IMR-90 (cell line): ENCODE measurements around the gene DAPK1. TPM values are rescaled to one million over a fixed set of nuclear protein-coding genes. Genes with fewer than 3 reads are reported as not detected.
A peak's percentile ranks its signal among the peaks of the same experiment; 100 is the strongest.

Source experiments
- ATAC-seq: fragments of 200-7000 bp; cut with Tn5 transposase; 2 replicates; pipeline ENCODE4 v1.9.1; 2020; ENCODE audit warnings: low read depth, mild to moderate bottlenecking, moderate library complexity
- BruUV-seq: library from RNA; stranded (reverse); fragments of 400-500 nt; replicated peaks from 2 replicates; lab custom pipeline; 2021; lab: Mats Ljungman, UMichigan
- CTCF ChIA-PET: fragments of 300-600 bp; formaldehyde crosslinking; extraction: SDS; loops from one replicate; lab custom pipeline; 2021; ENCODE audit warnings: antibody characterized with exemption; lab: Yijun Ruan, JAX
- POLR2A ChIA-PET: fragments of 300-600 bp; sonication (Branson Sonifier 250); formaldehyde crosslinking; loops from one replicate; lab custom pipeline; 2022; ENCODE audit warnings: antibody characterized with exemption; ENCODE audit not compliant: unreplicated experiment; lab: Charles Lee
- DNase-seq: peaks from one replicate; pipeline ENCODE4 v3.0.0; 2013
- H2AFZ ChIP-seq: replicated peaks from 2 replicates; pipeline ENCODE3; 2013; ENCODE audit warnings: low read length, mild to moderate bottlenecking; ENCODE audit not compliant: poor library complexity
- H2AK5ac ChIP-seq: 2 replicates; pipeline ENCODE4 v1.6.1; 2013; ENCODE audit warnings: low read depth, low read length, inconsistent platforms
- H2AK9ac ChIP-seq: replicated peaks from 2 replicates; pipeline ENCODE3; 2013; ENCODE audit warnings: mild to moderate bottlenecking, low read depth, low read length, moderate library complexity; ENCODE audit not compliant: poor library complexity
- H2BK120ac ChIP-seq: 2 replicates; pipeline ENCODE4 v1.6.1; 2013; ENCODE audit warnings: low read depth, low read length, inconsistent platforms
- H2BK15ac ChIP-seq: 3 replicates; pipeline ENCODE4 v1.6.1; 2013; ENCODE audit warnings: low read depth, low read length, inconsistent platforms
- H2BK20ac ChIP-seq: 2 replicates; pipeline ENCODE4 v1.6.1; 2013; ENCODE audit warnings: low read depth, mild to moderate bottlenecking, inconsistent platforms, low read length, moderate library complexity
- H2BK5ac ChIP-seq: 2 replicates; pipeline ENCODE4 v1.6.1; 2013; ENCODE audit warnings: mild to moderate bottlenecking, low read depth, low read length, inconsistent platforms; ENCODE audit not compliant: poor library complexity, severe bottlenecking
- H3K14ac ChIP-seq: replicated peaks from 2 replicates; pipeline ENCODE4 v1.6.1; 2013; ENCODE audit warnings: low read depth, low read length, inconsistent platforms
- H3K18ac ChIP-seq: 2 replicates; pipeline ENCODE4 v1.6.1; 2013; ENCODE audit warnings: low read depth, low read length, control low read depth
- H3K23ac ChIP-seq: 2 replicates; pipeline ENCODE4 v1.6.1; 2013; ENCODE audit warnings: low read depth, low read length, inconsistent platforms
- H3K27ac ChIP-seq: 2 replicates; pipeline ENCODE4 v1.5.1; 2013; ENCODE audit warnings: mild to moderate bottlenecking, control low read depth, low read length; ENCODE audit not compliant: insufficient read depth
- H3K27me3 ChIP-seq: 2 replicates; pipeline ENCODE4 v1.6.1; 2013; ENCODE audit warnings: low read length; ENCODE audit not compliant: control insufficient read depth, insufficient read depth
- H3K36me3 ChIP-seq: 2 replicates; pipeline ENCODE4 v1.6.1; 2013; ENCODE audit warnings: low read length, mixed read lengths; ENCODE audit not compliant: control insufficient read depth, insufficient read depth
- H3K4ac ChIP-seq: 2 replicates; pipeline ENCODE4 v1.6.1; 2013; ENCODE audit warnings: low read depth, low read length, inconsistent platforms
- H3K4me1 ChIP-seq: 2 replicates; pipeline ENCODE4 v1.6.1; 2013; ENCODE audit warnings: low read length, mixed read lengths; ENCODE audit not compliant: control insufficient read depth, insufficient read depth
- H3K4me2 ChIP-seq: 2 replicates; pipeline ENCODE4 v1.6.1; 2013; ENCODE audit warnings: low read depth, mild to moderate bottlenecking, control low read depth, low read length, moderate library complexity
- H3K4me3 ChIP-seq: 2 replicates; pipeline ENCODE4 v1.5.1; 2013; ENCODE audit warnings: low read depth, mild to moderate bottlenecking, control low read depth, low read length, moderate library complexity; ENCODE audit not compliant: insufficient read depth
- H3K56ac ChIP-seq: 2 replicates; pipeline ENCODE4 v1.6.1; 2013; ENCODE audit warnings: low read length, inconsistent platforms; ENCODE audit not compliant: insufficient read depth; ENCODE audit errors: extremely low read depth
- H3K79me1 ChIP-seq, 2 experiments: 2 replicates each; pipeline ENCODE4 v1.6.1; 2013; ENCODE audit warnings: low read length in 2 of 2, inconsistent platforms in 1 of 2, low read depth in 1 of 2
- H3K9ac ChIP-seq: 2 replicates; pipeline ENCODE4 v1.6.1; 2013; ENCODE audit warnings: low read depth, low read length, control low read depth
- H3K9me1 ChIP-seq: 2 replicates; pipeline ENCODE4 v1.6.1; 2013; ENCODE audit warnings: low read length, inconsistent platforms; ENCODE audit not compliant: insufficient read depth
- H3K9me3 ChIP-seq: 2 replicates; pipeline ENCODE4 v1.6.1; 2013; ENCODE audit warnings: low read length; ENCODE audit not compliant: control insufficient read depth, insufficient read depth
- H4K20me1 ChIP-seq: 2 replicates; pipeline ENCODE4 v1.6.1; 2013; ENCODE audit warnings: low read length, inconsistent platforms; ENCODE audit not compliant: insufficient read depth
- H4K5ac ChIP-seq: 2 replicates; pipeline ENCODE4 v1.6.1; 2013; ENCODE audit warnings: mild to moderate bottlenecking, low read depth, low read length, control low read depth
- H4K8ac ChIP-seq, 2 experiments: 2 replicates each; pipeline ENCODE4 v1.6.1; 2013; ENCODE audit warnings: low read depth in 2 of 2, low read length in 2 of 2, control low read depth in 1 of 2, inconsistent platforms in 1 of 2
- H4K91ac ChIP-seq: 2 replicates; pipeline ENCODE4 v1.6.1; 2013; ENCODE audit warnings: low read depth, low read length, inconsistent platforms; ENCODE audit not compliant: insufficient read depth
- MAFK ChIP-seq: IDR thresholded peaks from 2 replicates; pipeline ENCODE4 v1.6.1; 2012; ENCODE audit warnings: low read depth, low read length, improper control_type of control experiment
- NFE2L2 ChIP-seq: fragments of 150-350 bp; IDR thresholded peaks from 2 replicates; pipeline ENCODE4 v1.6.1; 2016; ENCODE audit warnings: low read depth, mild to moderate bottlenecking, low read length
- WGBS, 2 experiments: methylation state at CpG; one replicate each; pipeline versions ENCODE4 v1.1.5 to v1.1.7; 2013; ENCODE audit warnings: missing lambda C conversion rate in 2 of 2; ENCODE audit not compliant: insufficient read length in 1 of 2; ENCODE audit errors: extremely low coverage in 2 of 2; 5-methylcytosine and 5-hydroxymethylcytosine counted together
- dilution Hi-C: fragments of 300-500 bp; cut with HindIII; formaldehyde crosslinking; loops from one replicate; pipeline ENCODE4 v1.14.3; 2018; ENCODE audit warnings: low sequenced_read_pairs; ENCODE audit not compliant: unreplicated experiment
- in situ Hi-C: fragments of 300-500 bp; cut with MboI; formaldehyde crosslinking; loops from 3 replicates; pipeline ENCODE4 v1.14.3; 2019; ENCODE audit warnings: low sequenced_read_pairs, inconsistent platforms, mixed read lengths
- intact Hi-C: fragments of 100-400 bp; cut with micrococcal nuclease; formaldehyde crosslinking; loops from 2 replicates; pipeline ENCODE4 v1.10.0; 2022
- polyA plus RNA-seq, 3 experiments: library from polyadenylated mRNA; depleted of rRNA; stranded (reverse); fragments of >200 nt; gene quantifications; 2 replicates each; pipeline ENCODE4 v1.2.3, GENCODE V29; 2012; ENCODE audit warnings: low replicate concordance in 1 of 3
- total RNA-seq: library from RNA; depleted of rRNA; stranded (reverse); fragments of >200 nt; gene quantifications from 2 replicates; pipeline ENCODE4 v1.2.3, GENCODE V29; 2012

DAPK1 gene
- total and polyA plus RNA-seq, 2 of the 4 experiments (the other 2 are of a cell fraction), result under 0.01 to 0.03 TPM

DNA sequence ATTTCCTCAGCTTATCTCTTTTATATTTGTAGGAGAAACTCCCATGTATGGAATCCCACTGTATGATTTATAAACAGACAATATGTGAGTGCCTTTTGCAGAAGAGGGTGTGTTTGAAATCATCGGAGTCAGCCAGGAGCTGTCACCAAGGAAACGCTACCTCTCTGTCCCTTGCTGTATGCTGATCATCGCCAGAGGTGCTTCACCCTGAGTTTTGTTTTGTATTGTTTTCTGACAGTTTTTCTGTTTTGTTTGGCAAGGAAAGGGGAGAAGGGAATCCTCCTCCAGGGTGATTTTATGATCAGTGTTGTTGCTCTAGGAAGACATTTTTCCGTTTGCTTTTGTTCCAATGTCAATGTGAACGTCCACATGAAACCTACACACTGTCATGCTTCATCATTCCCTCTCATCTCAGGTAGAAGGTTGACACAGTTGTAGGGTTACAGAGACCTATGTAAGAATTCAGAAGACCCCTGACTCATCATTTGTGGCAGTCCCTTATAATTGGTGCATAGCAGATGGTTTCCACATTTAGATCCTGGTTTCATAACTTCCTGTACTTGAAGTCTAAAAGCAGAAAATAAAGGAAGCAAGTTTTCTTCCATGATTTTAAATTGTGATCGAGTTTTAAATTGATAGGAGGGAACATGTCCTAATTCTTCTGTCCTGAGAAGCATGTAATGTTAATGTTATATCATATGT, 210.3 kb downstream of the DAPK1 start:
- H3K79me1 ChIP-seq, result peaks cover 0 to 3% of the 10 kb centered on the region in 2 experiments; a peak in 2 of 4 replicates
- H3K27ac ChIP-seq, result no peak overlapping the region
- dilution Hi-C loops, result no loop called here
- peaks cover 13% of the 10 kb centered on the region for H3K9me1 ChIP-seq
- no peak overlapping the region for H4K8ac ChIP-seq
- no peaks in the 10 kb centered on the region for H4K20me1 ChIP-seq
- H3K14ac ChIP-seq, result no peak overlapping the region
- CTCF ChIA-PET, result no interaction called here
- H4K91ac ChIP-seq, result no peak overlapping the region
- no TSS peak for BruUV-seq
- no peak overlapping the region; the same call in 1 of the 2 replicates for H4K5ac ChIP-seq
- no peak overlapping the region; the same call in 1 of the 2 replicates for H3K18ac ChIP-seq
- in situ Hi-C loops, result loop anchor here (25.0 kb wide), 1 partner anchor 854 kb away; no protein-coding TSS in a partner anchor
- no peak overlapping the region for H2BK20ac ChIP-seq
- H3K23ac ChIP-seq, result no peak overlapping the region
- no peak overlapping the region for H2BK15ac ChIP-seq
- ATAC-seq, result no peak
- H2BK120ac ChIP-seq, result no peak overlapping the region
- no peak overlapping the region for H2BK5ac ChIP-seq
- H3K56ac ChIP-seq, result no peak overlapping the region
- no peaks in the 10 kb centered on the region for H3K36me3 ChIP-seq
- POLR2A ChIA-PET, result no interaction called here
- H3K9ac ChIP-seq, result no peak overlapping the region
- H3K9me3 ChIP-seq, result no peaks in the 10 kb centered on the region
- H3K27me3 ChIP-seq, result no peaks in the 10 kb centered on the region
- intact Hi-C loops, result no loop called here
- no peak overlapping the region for H2AK9ac ChIP-seq
- DNase-seq, result peak; percentile 28
- peaks cover 10% of the 10 kb centered on the region for H3K4me1 ChIP-seq
- no peak overlapping the region for H2AK5ac ChIP-seq
- no peak overlapping the region for H2AFZ ChIP-seq
- no peak overlapping the region for H3K4me2 ChIP-seq
- TF ChIP-seq NFE2L2 (no peak), MAFK (0 out of 2 replicates have a peak, but pooled peaks have one; percentile 14)
- 80% methylated on average over 1 of the region's 6 CpGs; no CpG with 5 or more reads in 1 of the 2 experiments for WGBS, 2 experiments
- H3K4ac ChIP-seq, result no peak overlapping the region
- no peak overlapping the region for H3K4me3 ChIP-seq
